Measurements from ENCODE around the gene CCDC88A.
A peak's percentile ranks its signal among the peaks of the same experiment; 100 is the strongest.

The CCDC88A gene

GRCh38 chr2:55422876-55423665 lies 3.4 kb upstream of the CCDC88A start:
- no peak for DNase-seq

- DNase-seq: no peak
Measured at GRCh38 chr2:55421326-55421725, 1.7 kb upstream of the CCDC88A start.

GRCh38 chr2:55420871-55421270 lies 1.2 kb upstream of the CCDC88A start:
- no peak for DNase-seq

GRCh38 chr2:55420439-55420725 lies 726 bp upstream of the CCDC88A start:
- DNase-seq: no peak

- DNase-seq: peak; percentile 58
Measured at GRCh38 chr2:55419233-55419678, 400 bp downstream of the CCDC88A start.

- DNase-seq: no peak
Measured at GRCh38 chr2:55418512-55419232, 984 bp downstream of the CCDC88A start.

GRCh38 chr2:55418072-55418471 lies 1.6 kb downstream of the CCDC88A start:
- DNase-seq: no peak

GRCh38 chr2:55416786-55417568 lies 2.7 kb downstream of the CCDC88A start:
- DNase-seq: no peak

GRCh38 chr2:55415300-55415699 lies 4.4 kb downstream of the CCDC88A start:
- no peak for DNase-seq

- DNase-seq: no peak
Measured at GRCh38 chr2:55408918-55409868, 10.5 kb downstream of the CCDC88A start.

GRCh38 chr2:55408098-55408882 lies 11.4 kb downstream of the CCDC88A start:
- DNase-seq: no peak

- no peak for DNase-seq
Measured at GRCh38 chr2:55405116-55405515, 14.5 kb downstream of the CCDC88A start.

GRCh38 chr2:55403256-55403998 lies 16.2 kb downstream of the CCDC88A start:
- no peak for DNase-seq

GRCh38 chr2:55401124-55401523 lies 18.5 kb downstream of the CCDC88A start:
- no peak for DNase-seq

- no peak for DNase-seq
Measured at GRCh38 chr2:55400332-55400731, 19.3 kb downstream of the CCDC88A start.

GRCh38 chr2:55399815-55400214 lies 19.8 kb downstream of the CCDC88A start:
- DNase-seq: no peak

GRCh38 chr2:55395724-55396605 lies 23.7 kb downstream of the CCDC88A start:
- DNase-seq: no peak

- DNase-seq: no peak
Measured at GRCh38 chr2:55391615-55392242, 27.9 kb downstream of the CCDC88A start.

GRCh38 chr2:55391155-55391554 lies 28.5 kb downstream of the CCDC88A start:
- DNase-seq: no peak
